Stimulated activated CD8-positive, alpha-beta memory T cell treated with anti-CD3 and anti-CD28 coated beads, Interleukin-2, amount 100 ng/mL, for 1 hour (primary cell): Measurements from ENCODE around the gene CCM2L.
A peak's percentile ranks its signal among the peaks of the same experiment; 100 is the strongest.
"Not testable (repeated sequence)": the region's sequence is repeated elsewhere in the genome, so short reads cannot be mapped to it uniquely, and the experiment has no call there.

ENCODE experiments used
- DNase-seq, 2 donors: peaks; one replicate each; pipeline ENCODE4 v3.0.0-alpha.2; 2020; ENCODE audit warnings: low read depth in 2 of 2

The CCM2L gene

GRCh38 chr20:32028647-32029372 is 18.6 kb downstream of the CCM2L start:
- DNase-seq, result no peak

GRCh38 chr20:32029561-32029960 is 19.3 kb downstream of the CCM2L start:
- no peak for DNase-seq

DNA sequence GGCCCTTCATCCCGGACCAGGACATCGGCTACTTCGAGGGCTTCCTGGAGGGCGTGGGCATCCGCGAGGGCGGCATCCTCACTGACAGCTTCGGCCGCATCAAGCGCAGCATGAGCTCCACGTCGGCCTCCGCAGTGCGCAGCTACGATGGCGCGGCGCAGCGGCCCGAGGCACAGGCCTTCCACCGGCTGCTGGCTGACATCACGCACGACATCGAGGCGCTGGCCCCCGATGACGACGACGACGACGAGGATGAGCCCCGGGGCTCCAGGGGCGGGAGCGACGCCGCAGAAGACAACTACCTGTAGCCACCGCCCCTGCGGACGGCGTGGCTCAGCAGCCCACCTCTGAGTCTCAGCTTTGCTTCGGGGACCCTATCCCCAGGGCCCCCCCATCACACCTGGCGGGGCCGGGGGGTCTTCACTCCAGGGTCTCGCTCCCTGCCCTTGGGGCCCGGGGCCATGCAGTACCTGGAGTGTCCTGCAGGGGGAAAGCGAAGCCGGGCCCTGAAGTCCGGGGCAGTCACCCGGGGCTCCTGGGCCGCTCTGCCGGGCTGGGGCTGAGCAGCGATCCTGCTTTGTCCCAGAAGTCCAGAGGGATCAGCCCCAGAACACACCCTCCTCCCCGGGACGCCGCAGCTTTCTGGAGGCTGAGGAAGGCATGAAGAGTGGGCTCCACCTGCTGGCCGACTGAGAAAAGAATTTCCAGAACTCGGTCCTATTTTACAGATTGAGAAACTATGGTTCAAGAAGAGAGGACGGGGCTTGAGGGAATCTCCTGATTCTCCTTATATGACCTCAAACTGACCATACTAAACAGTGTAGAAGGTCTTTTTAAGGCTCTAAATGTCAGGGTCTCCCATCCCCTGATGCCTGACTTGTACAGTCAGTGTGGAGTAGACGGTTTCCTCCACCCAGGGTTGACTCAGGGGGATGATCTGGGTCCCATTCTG is 21.0 kb downstream of the CCM2L start:
- DNase-seq, result peak; percentile 14 to 22

GRCh38 chr20:32033316-32033715 is 23.1 kb downstream of the CCM2L start:
- no peak for DNase-seq

DNA sequence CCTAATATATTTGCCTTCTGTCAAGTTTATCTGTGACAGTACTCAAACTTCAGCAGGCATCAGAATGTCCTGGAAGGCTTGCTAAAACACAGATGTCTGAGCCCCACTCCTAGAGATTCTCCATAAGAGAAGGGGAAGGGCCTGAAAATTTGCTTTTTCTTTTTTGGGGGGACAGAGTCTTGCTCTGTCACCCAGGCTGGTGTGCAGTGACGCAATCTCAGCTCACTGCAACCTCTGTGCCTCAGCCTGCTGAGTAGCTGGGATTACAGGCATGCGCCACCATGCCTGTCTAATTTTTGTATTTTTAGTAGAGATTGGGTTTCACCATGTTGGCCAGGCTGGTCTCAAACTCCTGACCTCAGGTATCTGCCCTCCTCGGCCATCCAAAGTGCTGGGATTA is 23.5 kb downstream of the CCM2L start:
- not testable (repeated sequence) for DNase-seq

GRCh38 chr20:32034581-32035425 is 24.6 kb downstream of the CCM2L start:
- DNase-seq, result no peak

DNA sequence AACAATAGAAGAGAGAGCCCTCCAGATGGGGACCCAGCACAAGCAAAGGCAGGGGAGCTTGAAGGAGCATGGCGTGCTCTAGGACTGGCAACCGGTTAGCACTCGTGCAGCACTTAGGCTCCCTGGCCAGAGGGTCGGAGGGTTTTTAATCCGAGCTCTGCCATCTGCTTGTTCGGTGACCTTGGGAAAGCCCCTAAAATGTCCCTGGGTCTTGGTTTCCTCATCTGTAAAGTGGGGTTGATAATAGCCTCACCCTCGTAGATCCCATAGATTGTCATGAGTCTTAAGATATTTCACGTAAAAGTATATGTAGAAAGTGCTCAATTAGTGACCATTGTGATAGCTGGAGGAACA is 25.2 kb downstream of the CCM2L start:
- DNase-seq, result no peak

GRCh38 chr20:32036252-32036651 is 26.0 kb downstream of the CCM2L start:
- DNase-seq, result no peak

GRCh38 chr20:32036716-32037485 is 26.7 kb downstream of the CCM2L start:
- DNase-seq, result no peak

DNA sequence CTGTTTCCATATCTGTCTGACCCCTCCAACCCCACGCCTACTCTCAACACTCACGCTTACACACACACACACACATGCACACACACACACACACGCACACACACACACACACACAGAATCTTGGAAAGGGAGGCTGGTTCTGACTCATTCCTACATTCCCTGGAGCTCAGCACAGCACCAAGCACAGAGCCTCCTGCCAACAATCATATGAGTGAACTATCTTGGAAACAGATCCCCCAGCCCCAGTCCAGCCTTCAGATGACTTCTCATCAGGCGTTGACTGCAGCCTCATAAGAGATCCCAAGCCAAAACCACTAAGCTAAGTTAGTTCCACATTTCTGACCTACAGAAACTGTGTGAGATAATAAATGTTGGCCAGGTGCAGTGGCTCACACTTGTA is 27.7 kb downstream of the CCM2L start:
- no peak for DNase-seq

DNA sequence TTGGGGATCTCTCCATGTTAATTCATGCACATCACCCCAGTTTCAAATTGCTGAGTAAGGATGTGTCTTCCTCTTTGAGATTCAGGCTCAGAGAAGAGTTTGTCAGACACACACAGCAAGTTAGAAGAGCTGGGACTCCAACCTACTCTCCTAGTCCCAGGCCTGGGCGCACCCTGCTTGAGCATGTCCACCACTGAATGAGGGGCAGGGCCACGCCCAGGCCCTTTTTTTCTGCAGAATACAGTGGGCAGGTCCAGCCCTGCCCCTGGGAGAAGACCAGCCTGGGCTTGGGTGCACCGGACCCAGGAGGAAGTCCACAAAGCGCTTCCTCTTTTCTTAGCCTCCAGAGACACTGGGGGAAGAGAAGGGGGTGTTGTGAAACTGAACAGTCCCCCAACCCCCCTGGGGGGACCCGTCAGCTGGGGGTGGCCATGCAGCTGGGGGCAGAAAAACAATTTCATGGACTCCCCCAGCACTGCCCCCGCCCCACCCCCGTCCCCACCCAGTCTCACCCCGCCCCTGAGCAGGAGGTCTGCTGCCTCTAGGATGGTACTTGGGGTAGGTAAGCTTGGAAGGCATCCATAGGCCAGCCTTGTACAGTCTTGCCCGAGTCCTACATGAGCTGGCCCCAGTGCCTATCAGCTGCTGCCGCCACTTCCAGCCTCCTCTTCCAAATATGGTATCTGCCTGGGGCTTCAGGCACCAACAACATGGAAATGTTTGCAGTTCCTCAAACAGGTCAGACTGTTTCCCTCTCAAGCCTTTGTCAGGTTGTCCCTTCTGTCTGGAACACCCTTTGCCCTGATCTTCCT is 30.1 kb downstream of the CCM2L start:
- DNase-seq, result no peak

DNA sequence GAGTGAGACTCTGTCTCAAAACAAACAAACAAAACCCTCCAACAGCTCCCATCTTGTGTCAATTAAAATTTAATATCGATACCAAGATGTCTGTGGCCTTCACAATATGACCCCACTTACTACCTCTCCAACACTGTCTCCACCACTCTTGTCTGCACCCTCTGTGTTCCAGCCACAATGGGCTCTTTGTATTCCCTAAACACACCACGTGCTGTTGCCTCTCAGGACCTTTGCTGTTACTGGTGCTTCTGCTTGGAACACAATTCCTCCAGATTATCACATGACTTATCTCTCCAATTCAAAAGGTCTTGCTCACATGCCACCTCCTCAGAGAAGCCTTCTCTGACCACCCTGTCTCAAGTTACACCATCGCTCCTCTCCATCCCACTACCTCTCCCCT is 35.8 kb downstream of the CCM2L start:
- no peak for DNase-seq

DNA sequence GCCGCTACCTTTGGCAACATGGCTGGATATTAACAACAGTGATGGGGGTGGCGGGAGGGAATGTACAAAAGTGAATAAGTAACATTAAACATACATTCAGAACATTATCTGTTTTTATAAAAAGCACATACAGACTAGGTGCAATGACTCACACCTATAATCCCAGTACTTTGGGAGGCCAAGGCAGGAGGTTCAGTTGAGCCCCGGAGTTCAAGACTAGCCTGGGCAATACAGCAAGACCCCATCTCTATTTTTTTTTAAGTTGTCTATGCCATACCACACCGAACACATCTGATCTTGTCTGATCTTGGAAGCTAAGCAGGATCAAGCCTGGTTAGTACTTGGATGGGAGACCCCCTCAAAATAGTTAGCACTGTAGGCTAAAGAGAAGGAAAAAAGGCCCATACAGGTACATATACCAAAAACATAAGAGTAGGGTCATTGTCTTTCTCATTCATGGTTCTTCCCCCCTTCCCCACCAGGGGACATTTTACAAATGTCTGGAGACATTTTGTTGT is 40.1 kb downstream of the CCM2L start:
- no peak for DNase-seq

GRCh38 chr20:32050851-32051556 is 40.8 kb downstream of the CCM2L start:
- DNase-seq, result no peak

DNA sequence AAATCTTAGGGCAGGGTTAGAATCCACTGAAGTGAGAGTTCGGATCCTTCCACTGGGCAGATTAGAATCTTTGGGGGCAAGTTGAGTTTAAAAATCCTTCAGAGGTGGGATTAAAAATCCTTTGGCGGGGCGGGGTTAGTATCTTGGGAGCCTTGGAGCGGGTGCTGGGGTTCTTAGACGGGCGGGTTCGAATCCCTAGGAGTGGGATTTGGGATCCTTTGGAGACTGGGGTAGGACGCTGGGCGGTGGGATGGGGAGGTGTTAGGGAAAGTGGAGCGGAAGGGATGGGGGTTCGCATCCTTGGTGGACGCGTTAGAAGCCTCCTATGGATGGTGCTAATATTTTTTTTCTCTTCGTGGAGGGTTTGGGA is 41.5 kb downstream of the CCM2L start:
- DNase-seq, result no peak

DNA sequence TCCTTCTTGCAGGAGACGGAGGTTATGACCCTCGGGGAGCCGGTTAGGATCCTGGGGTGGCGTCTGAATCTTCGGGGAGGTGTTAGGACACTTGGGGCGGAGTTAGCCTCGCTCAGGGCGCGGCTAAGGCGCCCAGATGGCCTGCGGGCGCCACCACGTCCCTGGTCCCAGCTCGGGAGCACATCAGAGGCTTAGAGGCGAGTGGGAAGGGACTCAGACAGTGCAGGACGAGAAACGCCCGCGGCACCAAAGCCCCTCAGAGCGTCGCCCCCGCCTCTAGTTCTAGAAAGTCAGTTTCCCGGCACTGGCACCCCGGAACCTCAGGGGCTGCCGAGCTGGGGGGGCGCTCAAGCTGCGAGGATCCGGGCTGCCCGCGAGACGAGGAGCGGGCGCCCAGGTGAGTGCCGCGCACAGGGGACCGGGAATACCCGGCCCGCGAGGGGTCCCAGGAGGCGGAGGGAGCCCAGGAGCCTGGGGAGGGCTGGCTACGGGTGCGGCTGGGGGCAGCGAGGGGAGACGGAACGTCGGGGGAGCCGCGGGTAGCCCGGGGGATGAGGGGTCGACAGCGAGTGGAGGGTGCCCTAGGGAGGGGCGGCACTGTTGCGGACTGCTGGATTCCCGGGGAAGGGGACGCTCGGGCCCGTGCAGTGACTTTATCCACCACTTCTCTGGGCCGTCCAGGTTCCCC is 42.0 kb downstream of the CCM2L start, which contains the start of gene HCK:
Gene HCK (plus strand): TSS at position 153 of the 688 bp plus-strand sequence.
- no peak for DNase-seq

- DNase-seq, result no peak
Measured at GRCh38 chr20:32052778-32053362, 42.6 kb downstream of the CCM2L start.

GRCh38 chr20:32053648-32054047 is 43.4 kb downstream of the CCM2L start:
- no peak for DNase-seq
